Measurements from ENCODE around the gene SEC31B.

GRCh38 chr10:100568912-100569311 is 49.3 kb upstream of the SEC31B start:
- no peak for TF ChIP-seq EZH2 (IDR thresholded peaks at IDR 0.05; ENCODE audit: borderline replicate concordance)
- no peak for TF ChIP-seq CTCF (IDR thresholded peaks at IDR 0.05; ENCODE audit: poor library complexity)
